IPS-NIHi11 (cell line): ENCODE data around the gene TMEM225B.
"Not testable (repeated sequence)": the region's sequence is repeated elsewhere in the genome, so short reads cannot be mapped to it uniquely, and the experiment has no call there.

ENCODE experiments used
- DNase-seq: peaks from one replicate; pipeline ENCODE4 v3.0.0; 2012; ENCODE audit warnings: mixed read lengths, low spot score

TMEM225B gene

GRCh38 chr7:99597762-99598501 lies at the start of gene TMEM225B:
Gene TMEM225B, plus strand, starts transcription at chr7:99598267. Its CDS starts 6,122 bp downstream, at chr7:99604389.
- no peak for DNase-seq

GRCh38 chr7:99549545-99549944 lies 48.5 kb upstream of the TMEM225B start:
- not testable (repeated sequence) for DNase-seq

GRCh38 chr7:99551334-99551733 lies 46.7 kb upstream of the TMEM225B start:
- no peak for DNase-seq

GRCh38 chr7:99551767-99552463 lies 46.2 kb upstream of the TMEM225B start, which contains the start of gene FAM200A:
Gene FAM200A, minus strand, starts transcription at chr7:99552114. Its CDS starts 3,707 bp downstream, at chr7:99548407.
- DNase-seq: peak; percentile 97

GRCh38 chr7:99553039-99553438 lies 45.0 kb upstream of the TMEM225B start:
- DNase-seq: no peak

GRCh38 chr7:99554939-99555338 lies 43.1 kb upstream of the TMEM225B start:
- no peak for DNase-seq

GRCh38 chr7:99557196-99557607 lies 40.9 kb upstream of the TMEM225B start:
- DNase-seq: no peak

GRCh38 chr7:99557940-99558305 lies 40.1 kb upstream of the TMEM225B start:
- DNase-seq: no peak

- DNase-seq: peak; percentile 98
Observed at GRCh38 chr7:99558306-99559174, 39.5 kb upstream of the TMEM225B start, which contains the start of gene ZNF655. Gene ZNF655, plus strand, starts transcription at chr7:99558642. Its CDS starts 1,918 bp downstream, at chr7:99560560.

- no peak for DNase-seq
Observed at GRCh38 chr7:99559175-99559915, 38.7 kb upstream of the TMEM225B start.

GRCh38 chr7:99560834-99561736 lies 37.0 kb upstream of the TMEM225B start:
- DNase-seq: no peak

GRCh38 chr7:99561737-99562051 lies 36.4 kb upstream of the TMEM225B start:
- no peak for DNase-seq

GRCh38 chr7:99562114-99562784 lies 35.8 kb upstream of the TMEM225B start:
- no peak for DNase-seq

GRCh38 chr7:99562832-99563231 lies 35.2 kb upstream of the TMEM225B start:
- DNase-seq: peak; percentile 28

GRCh38 chr7:99563650-99564049 lies 34.4 kb upstream of the TMEM225B start:
- DNase-seq: no peak

- not testable (repeated sequence) for DNase-seq
Observed at GRCh38 chr7:99568770-99569169, 29.3 kb upstream of the TMEM225B start.

- no peak for DNase-seq
Observed at GRCh38 chr7:99571768-99572167, 26.3 kb upstream of the TMEM225B start.

- DNase-seq: no peak
Observed at GRCh38 chr7:99573257-99573656, 24.8 kb upstream of the TMEM225B start.

GRCh38 chr7:99576251-99576650 lies 21.8 kb upstream of the TMEM225B start:
- no peak for DNase-seq
